ENCODE data around the gene PDE7B. TPM values are rescaled to one million over a fixed set of nuclear protein-coding genes. Genes with fewer than 3 reads are reported as not detected.
A peak's percentile ranks its signal among the peaks of the same experiment; 100 is the strongest.

The PDE7B gene
- total and polyA plus RNA-seq, 9 of the 15 experiments (the other 6 are each of a cell fraction or from before 2014, with no cell fraction given) = 0.01 TPM; not detected in 8

GRCh38 chr6:136236466-136237293 is 385.2 kb downstream of the PDE7B start (continued):
- TF ChIP-seq NKRF (IDR thresholded peaks at IDR 0.05; ENCODE audit: borderline replicate concordance) (no peak), RREB1 (CRISPR knock-in tag; IDR thresholded peaks at IDR 0.05) (no peak), ZNF436 (CRISPR knock-in tag; IDR thresholded peaks at IDR 0.05) (no peak), PHF20 (IDR thresholded peaks at IDR 0.05; ENCODE audit: partially characterized antibody) (no peak), PHB2 (IDR thresholded peaks at IDR 0.05; ENCODE audit: low read depth) (peak; percentile 33; the same call in 1 of the 2 replicates), HLTF (IDR thresholded peaks at IDR 0.05) (no peak), ZNF23 (CRISPR knock-in tag; IDR thresholded peaks at IDR 0.05) (no peak), NCOA6 (IDR thresholded peaks at IDR 0.05) (no peak), CUX1 (CRISPR knock-in tag; IDR thresholded peaks at IDR 0.05) (no peak), CEBPG (CRISPR knock-in tag; IDR thresholded peaks at IDR 0.05) (peak; percentile 68; the same call in 1 of the 2 replicates), CEBPG (tag; conservative IDR thresholded peaks at IDR 0.05 in 1 of 2, IDR thresholded peaks at IDR 0.05 in 1 of 2) (peak; percentile 85 to 89), HMGN3 (IDR thresholded peaks at IDR 0.05; ENCODE audit: borderline replicate concordance, extremely low read depth, insufficient read length, low read depth, low read length) (peak; percentile 91), SMARCA4 (IDR thresholded peaks at IDR 0.05) (peak; percentile 94), NBN (IDR thresholded peaks at IDR 0.05; ENCODE audit: low read depth) (peak; percentile 78)
